Lung (tissue), 12 donors: Measurements from ENCODE around the gene NUB1. TPM values are rescaled to one million over a fixed set of nuclear protein-coding genes. Genes with fewer than 3 reads are reported as not detected.

Source experiments
- ATAC-seq: fragments of 200-7000 bp; cut with Tn5 transposase; one replicate; pipeline ENCODE4 v1.9.1; 2020; ENCODE audit warnings: moderate number of reproducible peaks; ENCODE audit not compliant: insufficient read depth, low FRiP score
- DNase-seq, 3 donors: peaks; one replicate each; pipeline ENCODE4 v3.0.0-alpha.2; 2013 to 2017
- H3K27ac ChIP-seq, 2 donors: one replicate each; pipeline ENCODE4 v1.5.1; 2013; ENCODE audit warnings: mild to moderate bottlenecking in 2 of 2, moderate library complexity in 2 of 2, control low read depth in 1 of 2, inconsistent platforms in 1 of 2, low read depth in 1 of 2, low read length in 1 of 2
- H3K27me3 ChIP-seq, 3 donors: one replicate each; pipeline ENCODE4 v1.5.1; 2013; ENCODE audit warnings: low read length in 2 of 3; ENCODE audit not compliant: control insufficient read depth in 3 of 3, insufficient read depth in 3 of 3
- H3K36me3 ChIP-seq, 4 donors: one replicate each; pipeline ENCODE4 v1.5.1; 2013; ENCODE audit warnings: low read length in 4 of 4, mild to moderate bottlenecking in 1 of 4, moderate library complexity in 1 of 4; ENCODE audit not compliant: control insufficient read depth in 4 of 4, insufficient read depth in 4 of 4
- H3K4me1 ChIP-seq, 5 donors: one replicate each; pipeline ENCODE4 v1.5.1; 2013; ENCODE audit warnings: low read length in 5 of 5, mild to moderate bottlenecking in 2 of 5, moderate library complexity in 1 of 5; ENCODE audit not compliant: control insufficient read depth in 5 of 5, insufficient read depth in 5 of 5
- H3K4me3 ChIP-seq: one replicate; pipeline ENCODE4 v1.5.1; 2013; ENCODE audit warnings: mild to moderate bottlenecking, control low read depth, moderate library complexity
- H3K9ac ChIP-seq, 2 donors: one replicate each; pipeline ENCODE4 v1.5.1; 2013; ENCODE audit warnings: low read length in 2 of 2, control low read depth in 1 of 2; ENCODE audit not compliant: insufficient read depth in 1 of 2
- H3K9me3 ChIP-seq, 4 donors: one replicate each; pipeline ENCODE4 v1.5.1; 2013; ENCODE audit warnings: low read length in 3 of 4, mild to moderate bottlenecking in 1 of 4, moderate library complexity in 1 of 4; ENCODE audit not compliant: control insufficient read depth in 4 of 4, insufficient read depth in 3 of 4
- CTCF ChIP-seq: IDR thresholded peaks from 2 replicates; pipeline ENCODE4 v1.5.1; 2012; ENCODE audit warnings: mild to moderate bottlenecking; ENCODE audit errors: control extremely low read depth, extremely low read depth
- WGBS, 2 donors: extraction: QIAGEN DNeasy Blood & Tissue Kit; methylation state at CpG; one replicate each; pipeline ENCODE4 v1.1.7; 2013; 5-methylcytosine and 5-hydroxymethylcytosine counted together
- polyA plus RNA-seq, 2 donors: library from polyadenylated mRNA; stranded (reverse); fragments of 200-250 nt; gene quantifications; one replicate each; pipeline ENCODE4 v1.2.1, GENCODE V29; 2013
- total RNA-seq, 2 donors: library from RNA; depleted of rRNA in 1 of 2; stranded (reverse); fragments of >200 nt in 1 of 2; gene quantifications; one replicate each; pipeline ENCODE4 v1.2.1, GENCODE V29; 2014 to 2021
- donor health status: control.
- donor health status: control.
- donor health status: Bipolar disorder and iron deficiency.
- donor health status: healthy.
- donor health status: DM: yes; HTN: yes; CAD: no.

NUB1 gene
- total and polyA plus RNA-seq, 4 donors = 22.6 to 47.4 (median 34.6) TPM

DNA sequence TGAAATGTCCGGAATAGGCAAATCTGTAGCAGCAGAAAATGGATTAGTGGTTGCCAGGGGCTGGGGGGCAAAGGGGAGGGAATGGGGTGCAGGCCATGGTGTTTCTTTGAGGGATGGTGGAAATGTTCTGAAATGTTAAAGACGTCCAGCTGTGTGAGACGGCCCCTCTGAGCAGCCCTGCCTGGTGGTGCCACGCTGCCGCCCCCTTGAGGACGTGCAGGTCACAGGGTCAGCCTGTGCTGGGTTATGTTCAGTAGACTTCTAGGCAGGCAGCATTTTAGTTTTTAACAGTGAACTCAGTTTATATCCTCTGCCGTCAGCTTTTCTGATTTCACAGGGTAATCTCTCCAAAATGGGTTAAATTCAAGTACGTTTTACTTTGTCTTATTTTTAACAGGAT is 9.4 kb downstream of the NUB1 start:
- H3K36me3 ChIP-seq = peaks cover 19 to 42% (median 32%) of the 10 kb centered on the region in 4 donors
- DNase-seq (no peak), ATAC-seq (no peak)
- H3K27ac ChIP-seq = no peak overlapping the region
- H3K9me3 ChIP-seq = no peaks in the 10 kb centered on the region
- peaks cover 0 to 4% (median 0%) of the 10 kb centered on the region in 5 donors for H3K4me1 ChIP-seq
- H3K9ac ChIP-seq = no peak overlapping the region
- no peaks in the 10 kb centered on the region for H3K27me3 ChIP-seq
- WGBS, 2 donors = 66 to 75% methylated on average over 8 of the region's 8 CpGs
- no peak overlapping the region for H3K4me3 ChIP-seq
- no peak for TF ChIP-seq CTCF

- peaks cover 0 to 3% (median 0%) of the 10 kb centered on the region in 5 donors for H3K4me1 ChIP-seq
- H3K36me3 ChIP-seq = peaks cover 16 to 38% (median 36%) of the 10 kb centered on the region in 4 donors
- WGBS, 2 donors = 24 to 64% methylated on average over 6 of the region's 6 CpGs
- TF ChIP-seq CTCF = no peak
- DNase-seq (no peak), ATAC-seq (no peak)
- H3K27ac ChIP-seq = no peak overlapping the region
- no peak overlapping the region for H3K9ac ChIP-seq
- no peaks in the 10 kb centered on the region for H3K9me3 ChIP-seq
- H3K27me3 ChIP-seq = no peaks in the 10 kb centered on the region
- H3K4me3 ChIP-seq = no peak overlapping the region
These were observed 10.4 kb downstream of the NUB1 start for GRCh38 chr7:151351967-151352366.

GRCh38 chr7:151352512-151352911 is 10.9 kb downstream of the NUB1 start:
- WGBS, 2 donors = 73 to 89% methylated on average over 5 of the region's 5 CpGs
- Histone ChIP-seq H3K36me3 (peaks cover 16 to 37% (median 34%) of the 10 kb centered on the region in 4 donors), H3K9me3 (no peaks in the 10 kb centered on the region), H3K27me3 (no peaks in the 10 kb centered on the region), H3K9ac (no peak overlapping the region), H3K27ac (no peak overlapping the region), H3K4me1 (peaks cover 0 to 3% (median 0%) of the 10 kb centered on the region in 5 donors), H3K4me3 (no peak overlapping the region)
- DNase-seq = no peak
- no peak for TF ChIP-seq CTCF
- no peak for ATAC-seq
